ENCODE results near the gene ARID2. TPM values are rescaled to one million over a fixed set of nuclear protein-coding genes. Genes with fewer than 3 reads are reported as not detected.

Gene ARID2
- total and polyA plus RNA-seq, 3 experiments from 2014 or later, result 12.9 to 26.7 (median 25.5) TPM

DNA sequence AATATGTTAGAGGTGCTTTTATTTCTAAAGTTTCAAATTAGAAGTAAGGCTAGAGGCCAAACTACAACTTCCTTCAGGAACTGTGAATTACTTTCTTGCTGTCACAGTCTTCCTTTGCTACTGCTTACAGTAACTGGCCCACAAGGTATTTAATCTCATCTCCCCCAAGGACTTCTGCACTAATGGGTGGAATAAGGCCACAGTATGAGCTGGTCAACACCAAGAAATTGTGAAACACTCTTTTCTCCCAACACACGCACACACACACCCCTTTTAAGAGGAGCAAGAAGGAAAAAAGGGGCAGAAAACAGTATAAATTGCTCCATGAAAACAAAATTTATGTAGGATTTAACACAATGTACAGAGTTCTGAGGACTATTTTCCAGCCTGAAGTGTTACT lies 215.3 kb downstream of the ARID2 start:
- CTCF ChIA-PET, result no interaction called here
- H3K9me3 Mint-ChIP-seq, result no peaks in the 10 kb centered on the region
- peak overlapping the region in 2 of 8 donors; percentile 17 to 78 for H3K27ac Mint-ChIP-seq
- H3K4me1 Mint-ChIP-seq, result peaks cover 15 to 57% (median 28%) of the 10 kb centered on the region in 3 donors
- peaks cover 21% of the 10 kb centered on the region for H3K36me3 ChIP-seq (ENCODE audit: insufficient read depth, low read length)
- H3K4me3 Mint-ChIP-seq, result no peak overlapping the region
- no peak overlapping the region for H3K4me3 ChIP-seq (ENCODE audit: low read length)
- H3K4me1 ChIP-seq (ENCODE audit: insufficient read depth, low read length), result no peaks in the 10 kb centered on the region
- POLR2A ChIA-PET, result no interaction called here
- no peak for DNase-seq
- no peaks in the 10 kb centered on the region for H3K27me3 Mint-ChIP-seq
- H3K27ac ChIP-seq (ENCODE audit: low read depth, low read length), result no peak overlapping the region
- H3K9me3 ChIP-seq (ENCODE audit: low read length), result no peaks in the 10 kb centered on the region
- H3K36me3 Mint-ChIP-seq, result peaks cover 15 to 88% (median 31%) of the 10 kb centered on the region in 3 donors
- no peaks in the 10 kb centered on the region for H3K27me3 ChIP-seq (ENCODE audit: insufficient read depth, low read length, poor library complexity, severe bottlenecking)

DNA sequence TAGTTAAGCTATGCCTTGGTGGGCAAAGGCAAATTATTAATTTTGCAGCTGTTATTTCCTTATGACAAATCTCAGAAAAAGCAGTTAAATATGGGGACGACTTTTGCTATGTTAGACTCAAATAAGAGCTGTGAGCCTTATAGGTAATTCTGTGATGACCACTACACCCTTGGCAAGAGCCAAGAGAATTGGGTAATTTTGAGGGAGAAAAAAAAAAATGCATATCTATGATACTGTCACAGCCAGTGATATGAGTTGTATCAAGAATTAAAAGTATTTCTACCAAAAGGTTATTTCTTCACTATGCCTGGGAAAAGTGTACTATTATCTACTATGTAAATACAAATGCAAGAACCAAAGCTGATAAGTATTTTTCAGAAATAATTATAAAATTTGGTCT lies 216.9 kb downstream of the ARID2 start:
- ChIA-PET POLR2A (no interaction called here), CTCF (no interaction called here)
- H3K36me3 Mint-ChIP-seq, result peaks cover 14 to 81% (median 33%) of the 10 kb centered on the region in 3 donors
- H3K4me3 Mint-ChIP-seq, result no peak overlapping the region
- no peak for DNase-seq
- Histone ChIP-seq H3K36me3 (ENCODE audit: insufficient read depth, low read length) (peaks cover 21% of the 10 kb centered on the region), H3K4me1 (ENCODE audit: insufficient read depth, low read length) (no peaks in the 10 kb centered on the region), H3K9me3 (ENCODE audit: low read length) (no peaks in the 10 kb centered on the region), H3K27me3 (ENCODE audit: insufficient read depth, low read length, poor library complexity, severe bottlenecking) (no peaks in the 10 kb centered on the region), H3K4me3 (ENCODE audit: low read length) (no peak overlapping the region), H3K27ac (ENCODE audit: low read depth, low read length) (no peak overlapping the region)
- peaks cover 15 to 49% (median 17%) of the 10 kb centered on the region in 3 donors for H3K4me1 Mint-ChIP-seq
- no peaks in the 10 kb centered on the region for H3K27me3 Mint-ChIP-seq
- H3K27ac Mint-ChIP-seq, result peak overlapping the region in 2 of 8 donors; percentile 36 to 59
- no peaks in the 10 kb centered on the region for H3K9me3 Mint-ChIP-seq

DNA sequence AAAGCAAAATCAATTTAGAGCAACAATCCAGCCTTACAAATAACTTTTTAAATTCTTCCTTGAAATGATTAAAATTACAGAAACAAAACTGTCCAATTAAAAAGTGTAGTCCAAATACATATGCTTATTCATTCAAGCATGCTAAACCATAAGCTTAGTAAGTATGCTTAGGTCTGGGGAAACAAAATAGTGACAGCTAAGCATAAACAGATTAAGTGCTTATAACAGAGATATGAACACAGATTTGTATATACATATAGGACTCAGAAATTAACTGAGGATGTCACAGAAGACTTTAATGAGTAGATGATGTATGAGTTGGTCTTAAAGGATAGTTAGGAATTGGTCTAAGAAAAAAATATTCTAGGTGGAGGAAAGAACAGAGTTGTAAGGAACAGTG lies 219.0 kb downstream of the ARID2 start:
- Histone ChIP-seq H3K4me3 (ENCODE audit: low read length) (no peak overlapping the region), H3K36me3 (ENCODE audit: insufficient read depth, low read length) (peaks cover 21% of the 10 kb centered on the region), H3K4me1 (ENCODE audit: insufficient read depth, low read length) (no peaks in the 10 kb centered on the region), H3K27ac (ENCODE audit: low read depth, low read length) (no peak overlapping the region), H3K27me3 (ENCODE audit: insufficient read depth, low read length, poor library complexity, severe bottlenecking) (no peaks in the 10 kb centered on the region), H3K9me3 (ENCODE audit: low read length) (no peaks in the 10 kb centered on the region)
- H3K27me3 Mint-ChIP-seq, result no peaks in the 10 kb centered on the region
- ChIA-PET POLR2A (no interaction called here), CTCF (no interaction called here)
- H3K27ac Mint-ChIP-seq, result peak overlapping the region in 2 of 8 donors; percentile 2 to 9
- no peak for DNase-seq
- H3K9me3 Mint-ChIP-seq, result no peaks in the 10 kb centered on the region
- H3K36me3 Mint-ChIP-seq, result peaks cover 0 to 70% (median 25%) of the 10 kb centered on the region in 3 donors
- H3K4me3 Mint-ChIP-seq, result no peak overlapping the region
- H3K4me1 Mint-ChIP-seq, result peaks cover 7 to 39% (median 12%) of the 10 kb centered on the region in 3 donors
